ENCODE measurements around the gene LANCL2.

LANCL2 gene

GRCh38 chr7:55439627-55440026, 74.5 kb downstream of the LANCL2 start:
- TF ChIP-seq TAF1 (IDR thresholded peaks at IDR 0.05; ENCODE audit: low read depth, low read length) (no peak), SPI1 (IDR thresholded peaks at IDR 0.05; ENCODE audit: low read depth, low read length) (no peak), PAX5 (IDR thresholded peaks at IDR 0.05; ENCODE audit: insufficient read depth, low read length, severe bottlenecking) (no peak), POLR2AphosphoS5 (IDR thresholded peaks at IDR 0.05; ENCODE audit: low read depth, low read length) (no peak), POU2F2 (IDR thresholded peaks at IDR 0.05; ENCODE audit: low read depth, low read length) (no peak), POLR2A (IDR thresholded peaks at IDR 0.05; ENCODE audit: low read depth, low read length) (no peak)
- FAIRE-seq: no peak
- DNase-seq (ENCODE audit: insufficient read length, low spot score): no peak

DNA sequence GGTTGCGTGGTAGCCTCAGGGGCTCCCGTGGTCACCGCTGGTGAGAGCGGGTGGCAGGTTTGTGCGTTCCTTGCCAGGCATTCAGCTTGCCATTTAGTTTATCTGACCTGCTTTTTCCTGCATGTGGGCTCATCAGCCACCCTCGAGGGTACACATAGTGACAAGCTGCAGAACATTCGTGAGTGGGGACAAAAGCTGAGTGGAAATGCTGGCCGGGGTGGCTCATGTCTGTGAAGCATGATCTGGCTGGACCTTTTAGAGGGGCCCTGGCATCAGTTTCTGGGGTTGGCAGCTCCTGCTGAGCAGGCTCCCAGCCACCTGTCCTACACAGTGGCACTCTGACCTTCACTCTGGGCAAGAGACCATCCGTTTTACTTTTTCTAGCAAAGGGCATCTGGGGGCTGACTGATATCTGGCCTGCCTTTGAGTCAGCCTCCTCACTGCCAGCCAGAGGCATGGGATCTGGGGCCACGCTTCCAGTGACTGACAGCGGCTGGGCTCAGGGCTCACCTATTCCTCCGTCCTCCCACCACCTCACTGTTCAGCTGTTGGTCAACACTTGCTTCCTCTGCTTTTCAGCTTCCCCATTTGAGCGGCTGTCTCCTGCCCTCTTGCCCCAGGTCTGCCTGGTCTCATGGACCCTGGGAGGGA, 75.0 kb downstream of the LANCL2 start:
- FAIRE-seq: no peak
- DNase-seq (ENCODE audit: insufficient read length, low spot score): no peak
- TF ChIP-seq SPI1 (IDR thresholded peaks at IDR 0.05; ENCODE audit: low read depth, low read length) (no peak), POLR2AphosphoS5 (IDR thresholded peaks at IDR 0.05; ENCODE audit: low read depth, low read length) (peak; percentile 45; the same call in 1 of the 2 replicates)

DNA sequence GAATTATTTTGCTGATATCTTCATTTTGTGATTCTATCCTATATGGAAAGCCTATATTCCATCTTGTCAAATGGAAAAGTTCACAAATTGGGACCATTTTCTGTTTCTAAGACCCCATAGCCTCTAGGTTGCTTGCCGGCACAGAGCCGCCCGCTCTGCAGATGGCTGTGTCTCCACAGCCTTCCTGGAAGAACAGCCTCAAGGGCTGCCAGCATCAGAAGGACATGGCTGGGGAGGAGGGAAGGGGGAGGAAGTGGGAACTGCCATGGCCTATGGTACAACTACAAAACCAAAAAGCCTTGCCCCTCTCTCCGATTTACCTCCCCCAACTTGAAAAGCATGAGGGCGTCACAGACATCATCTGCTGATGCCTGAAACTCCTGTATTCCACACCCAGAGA, 75.9 kb downstream of the LANCL2 start:
- TF ChIP-seq POU2F2 (IDR thresholded peaks at IDR 0.05; ENCODE audit: low read depth, low read length) (no peak), SPI1 (IDR thresholded peaks at IDR 0.05; ENCODE audit: low read depth, low read length) (no peak), PAX5 (IDR thresholded peaks at IDR 0.05; ENCODE audit: insufficient read depth, low read length, severe bottlenecking) (no peak), POLR2AphosphoS5 (IDR thresholded peaks at IDR 0.05; ENCODE audit: low read depth, low read length) (no peak), TAF1 (IDR thresholded peaks at IDR 0.05; ENCODE audit: low read depth, low read length) (no peak), POLR2A (IDR thresholded peaks at IDR 0.05; ENCODE audit: low read depth, low read length) (no peak)
- FAIRE-seq (no peak), DNase-seq (ENCODE audit: insufficient read length, low spot score) (no peak)

DNA sequence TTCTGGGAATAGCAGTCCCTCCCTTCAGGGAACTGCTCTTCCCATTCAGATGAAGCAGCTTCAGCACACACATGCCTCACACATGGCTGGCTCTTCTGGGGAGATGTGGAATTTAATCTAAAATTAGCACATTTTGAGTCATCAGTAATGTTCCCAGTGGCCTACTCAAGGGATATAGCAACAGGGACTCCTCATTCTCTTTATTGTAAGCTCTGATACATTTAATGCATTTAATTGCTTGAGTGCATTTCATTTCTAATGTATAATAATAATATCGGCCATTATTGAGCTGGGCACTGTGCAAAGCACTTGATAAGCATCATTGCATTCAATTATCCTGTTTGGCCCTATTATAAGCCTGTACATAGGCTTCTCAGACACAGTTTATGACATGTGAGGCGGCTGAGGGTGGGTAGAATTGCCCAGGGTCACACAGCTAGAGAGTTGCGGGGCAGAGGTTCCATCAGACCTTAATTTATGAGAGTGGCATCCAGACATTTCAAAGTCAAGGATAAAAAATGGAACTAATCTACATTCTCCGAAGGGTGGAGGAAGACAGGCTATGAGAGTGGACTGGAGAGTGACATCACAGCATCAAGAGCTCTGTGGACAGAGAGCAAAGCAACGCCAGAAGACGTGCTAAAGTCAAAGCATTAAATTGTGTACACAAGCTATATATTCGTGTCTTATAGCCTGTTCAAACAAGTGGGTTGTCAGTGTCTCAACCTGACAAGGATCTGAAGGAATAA, 76.8 kb downstream of the LANCL2 start:
- no peak for DNase-seq (ENCODE audit: insufficient read length, low spot score)
- FAIRE-seq: no peak
- TF ChIP-seq POLR2A (IDR thresholded peaks at IDR 0.05; ENCODE audit: low read depth, low read length) (no peak), TAF1 (IDR thresholded peaks at IDR 0.05; ENCODE audit: low read depth, low read length) (no peak), PAX5 (IDR thresholded peaks at IDR 0.05; ENCODE audit: insufficient read depth, low read length, severe bottlenecking) (no peak), SPI1 (IDR thresholded peaks at IDR 0.05; ENCODE audit: low read depth, low read length) (no peak), POLR2AphosphoS5 (IDR thresholded peaks at IDR 0.05; ENCODE audit: low read depth, low read length) (no peak), POU2F2 (IDR thresholded peaks at IDR 0.05; ENCODE audit: low read depth, low read length) (no peak)

DNA sequence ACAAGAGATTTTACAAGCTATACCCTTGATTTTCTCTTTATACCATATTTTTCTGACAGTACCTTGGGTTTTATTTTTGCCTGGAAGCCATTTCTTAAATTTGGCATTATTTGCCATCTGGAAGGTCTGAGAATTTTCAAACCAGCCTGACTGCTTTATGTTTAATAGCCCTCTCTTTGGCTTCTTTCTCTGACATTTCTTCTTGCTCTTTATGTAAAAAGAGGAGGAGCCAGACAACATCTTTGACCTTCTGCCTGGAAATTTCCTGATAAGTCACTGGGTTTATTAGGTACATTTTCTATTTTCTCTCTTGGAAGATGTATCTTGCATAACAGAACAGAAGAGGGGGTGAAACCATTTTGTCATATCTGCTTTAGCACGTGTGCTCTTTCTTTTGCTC, 79.6 kb downstream of the LANCL2 start:
- FAIRE-seq (no peak), DNase-seq (ENCODE audit: insufficient read length, low spot score) (no peak)
- TF ChIP-seq POLR2A (IDR thresholded peaks at IDR 0.05; ENCODE audit: low read depth, low read length) (no peak), POU2F2 (IDR thresholded peaks at IDR 0.05; ENCODE audit: low read depth, low read length) (no peak), TAF1 (IDR thresholded peaks at IDR 0.05; ENCODE audit: low read depth, low read length) (no peak), POLR2AphosphoS5 (IDR thresholded peaks at IDR 0.05; ENCODE audit: low read depth, low read length) (no peak), SPI1 (IDR thresholded peaks at IDR 0.05; ENCODE audit: low read depth, low read length) (no peak), PAX5 (IDR thresholded peaks at IDR 0.05; ENCODE audit: insufficient read depth, low read length, severe bottlenecking) (no peak)

GRCh38 chr7:55448526-55448925, 83.4 kb downstream of the LANCL2 start:
- TF ChIP-seq TAF1 (IDR thresholded peaks at IDR 0.05; ENCODE audit: low read depth, low read length) (no peak), POLR2A (IDR thresholded peaks at IDR 0.05; ENCODE audit: low read depth, low read length) (no peak), POLR2AphosphoS5 (IDR thresholded peaks at IDR 0.05; ENCODE audit: low read depth, low read length) (no peak), SPI1 (IDR thresholded peaks at IDR 0.05; ENCODE audit: low read depth, low read length) (no peak), POU2F2 (IDR thresholded peaks at IDR 0.05; ENCODE audit: low read depth, low read length) (no peak), PAX5 (IDR thresholded peaks at IDR 0.05; ENCODE audit: insufficient read depth, low read length, severe bottlenecking) (no peak)
- DNase-seq (ENCODE audit: insufficient read length, low spot score) (no peak), FAIRE-seq (no peak)

- DNase-seq (ENCODE audit: insufficient read length, low spot score) (no peak), FAIRE-seq (no peak)
- TF ChIP-seq PAX5 (IDR thresholded peaks at IDR 0.05; ENCODE audit: insufficient read depth, low read length, severe bottlenecking): no peak
- TF ChIP-seq POLR2A (IDR thresholded peaks at IDR 0.05; ENCODE audit: low read depth, low read length): no peak
- TF ChIP-seq TAF1 (IDR thresholded peaks at IDR 0.05; ENCODE audit: low read depth, low read length): no peak
- no peak for TF ChIP-seq SPI1 (IDR thresholded peaks at IDR 0.05; ENCODE audit: low read depth, low read length)
- TF ChIP-seq POLR2AphosphoS5 (IDR thresholded peaks at IDR 0.05; ENCODE audit: low read depth, low read length): no peak
- TF ChIP-seq POU2F2 (IDR thresholded peaks at IDR 0.05; ENCODE audit: low read depth, low read length): no peak
Measured at GRCh38 chr7:55449205-55449991, 84.3 kb downstream of the LANCL2 start.

- TF ChIP-seq SPI1 (IDR thresholded peaks at IDR 0.05; ENCODE audit: low read depth, low read length): no peak
- 0 out of 2 replicates have a peak, but pooled peaks have one; percentile 16 for TF ChIP-seq POU2F2 (IDR thresholded peaks at IDR 0.05; ENCODE audit: low read depth, low read length)
- TF ChIP-seq PAX5 (IDR thresholded peaks at IDR 0.05; ENCODE audit: insufficient read depth, low read length, severe bottlenecking): no peak
- TF ChIP-seq TAF1 (IDR thresholded peaks at IDR 0.05; ENCODE audit: low read depth, low read length): no peak
- DNase-seq (ENCODE audit: insufficient read length, low spot score) (no peak), FAIRE-seq (no peak)
Measured at GRCh38 chr7:55449992-55450535, 84.9 kb downstream of the LANCL2 start.

- TF ChIP-seq POLR2A (IDR thresholded peaks at IDR 0.05; ENCODE audit: low read depth, low read length) (no peak), PAX5 (IDR thresholded peaks at IDR 0.05; ENCODE audit: insufficient read depth, low read length, severe bottlenecking) (no peak), POU2F2 (IDR thresholded peaks at IDR 0.05; ENCODE audit: low read depth, low read length) (no peak), TAF1 (IDR thresholded peaks at IDR 0.05; ENCODE audit: low read depth, low read length) (no peak), SPI1 (IDR thresholded peaks at IDR 0.05; ENCODE audit: low read depth, low read length) (no peak), POLR2AphosphoS5 (IDR thresholded peaks at IDR 0.05; ENCODE audit: low read depth, low read length) (no peak)
- FAIRE-seq: no peak
- no peak for DNase-seq (ENCODE audit: insufficient read length, low spot score)
Measured at GRCh38 chr7:55452971-55453370, 87.8 kb downstream of the LANCL2 start.
